Ascending aorta (tissue), 2 donors: ENCODE data around the gene FAM53C. TPM values are rescaled to one million over a fixed set of nuclear protein-coding genes. Genes with fewer than 3 reads are reported as not detected.
A peak's percentile ranks its signal among the peaks of the same experiment; 100 is the strongest.
"Not testable (repeated sequence)": the region's sequence is repeated elsewhere in the genome, so short reads cannot be mapped to it uniquely, and the experiment has no call there.

Experiments used
- DNase-seq, 2 donors: peaks; one replicate each; pipeline ENCODE4 v3.0.0-alpha.2; 2019; ENCODE audit warnings: low spot score in 2 of 2
- H3K27ac ChIP-seq, 2 donors: fragments of 200-600 bp; sonication (generic); one replicate each; pipeline ENCODE4 v1.5.1; 2016 to 2017; ENCODE audit warnings: mild to moderate bottlenecking in 1 of 2
- H3K27me3 ChIP-seq: fragments of 200-600 bp; sonication (generic); one replicate; pipeline ENCODE4 v1.5.1; 2017
- H3K36me3 ChIP-seq, 2 donors: fragments of 200-600 bp; sonication (generic); one replicate each; pipeline ENCODE4 v1.5.1; 2016
- H3K4me1 ChIP-seq, 2 donors: fragments of 200-600 bp; sonication (generic); one replicate each; pipeline ENCODE4 v1.5.1; 2016 to 2017; ENCODE audit warnings: mild to moderate bottlenecking in 1 of 2
- H3K4me3 ChIP-seq, 2 donors: fragments of 200-600 bp; sonication (generic); one replicate each; pipeline ENCODE4 v1.5.1; 2016 to 2017; ENCODE audit warnings: mild to moderate bottlenecking in 1 of 2
- H3K9me3 ChIP-seq, 2 donors: fragments of 200-600 bp; sonication (generic); one replicate each; pipeline ENCODE4 v1.5.1; 2016
- CTCF ChIP-seq, 3 experiments: fragments of 200-600 bp in 2 of 3; fragments of 450-650 bp in 1 of 3; sonication (generic) in 2 of 3; IDR thresholded peaks; one replicate each; pipeline ENCODE4 v1.5.1; 2016 to 2019; ENCODE audit warnings: antibody characterized with exemption in 3 of 3, mild to moderate bottlenecking in 1 of 3, moderate library complexity in 1 of 3
- intact Hi-C: fragments of 100-400 bp; cut with DNase I; formaldehyde crosslinking; loops from one replicate; pipeline ENCODE4 v1.15.1; 2023
- total RNA-seq: library from RNA; depleted of rRNA; stranded (reverse); fragments of >200 nt; gene quantifications from one replicate; pipeline ENCODE4 v1.1.0, GENCODE V29; 2016

The FAM53C gene
- total RNA-seq, 1 donor from 2014 or later, result 40.0 TPM

- H3K27ac ChIP-seq, result no peak overlapping the region
- DNase-seq, result no peak
- intact Hi-C loops, result no loop called here
- no peaks in the 10 kb centered on the region for H3K9me3 ChIP-seq
- no peaks in the 10 kb centered on the region for H3K4me1 ChIP-seq
- TF ChIP-seq CTCF (IDR thresholded peaks at IDR 0.05), result no peak
- H3K4me3 ChIP-seq, result no peak overlapping the region
- no peaks in the 10 kb centered on the region for H3K36me3 ChIP-seq
- no peaks in the 10 kb centered on the region for H3K27me3 ChIP-seq
These were observed 21.7 kb upstream of the FAM53C start for GRCh38 chr5:138316355-138316754.

GRCh38 chr5:138318211-138318610 is 19.9 kb upstream of the FAM53C start:
- H3K4me1 ChIP-seq, H3K9me3 ChIP-seq, H3K4me3 ChIP-seq, H3K27me3 ChIP-seq, intact Hi-C loops, DNase-seq, H3K27ac ChIP-seq, H3K36me3 ChIP-seq: not testable (repeated sequence)

GRCh38 chr5:138330813-138331448 is 7.1 kb upstream of the FAM53C start:
- no peaks in the 10 kb centered on the region for H3K27me3 ChIP-seq
- peak overlapping the region; percentile 35 to 61 for H3K4me3 ChIP-seq

GRCh38 chr5:138331449-138332368 is 6.4 kb upstream of the FAM53C start, which contains the start of gene CDC25C:
Gene CDC25C (minus strand): TSS chr5:138331804. CDS start chr5:138331180, 624 bp downstream.
- Histone ChIP-seq H3K36me3 (no peaks in the 10 kb centered on the region), H3K9me3 (no peaks in the 10 kb centered on the region), H3K27ac (no peak within 1 kb of the TSS), H3K4me1 (peaks cover 0 to 3% of the 10 kb centered on the region in 2 donors), H3K27me3 (no peaks in the 10 kb centered on the region), H3K4me3 (peak within 1 kb of the TSS; percentile 47 to 65)
- peak; percentile 98 to 99 for DNase-seq
- intact Hi-C loops, result loop anchor here (2.0 to 10.0 kb wide), 3 partner anchors 154 to 707 kb away; partner anchors contain the start of genes BRD8, FAM13B and KIF20A
- no peak for TF ChIP-seq CTCF (IDR thresholded peaks at IDR 0.05)

More at GRCh38 chr5:138330813-138331448, 7.1 kb upstream of the FAM53C start:
- TF ChIP-seq CTCF (IDR thresholded peaks at IDR 0.05), result no peak
- DNase-seq, result no peak
- Histone ChIP-seq H3K36me3 (no peaks in the 10 kb centered on the region), H3K4me1 (peaks cover 0 to 3% of the 10 kb centered on the region in 2 donors), H3K27ac (no peak overlapping the region), H3K9me3 (no peaks in the 10 kb centered on the region)
- intact Hi-C loops, result loop anchor here (5.0 to 10.0 kb wide), 2 partner anchors 154 to 706 kb away; partner anchors contain the start of genes BRD8 and KIF20A

- Histone ChIP-seq H3K4me3 (no peak overlapping the region), H3K36me3 (no peaks in the 10 kb centered on the region), H3K27me3 (no peaks in the 10 kb centered on the region), H3K4me1 (peaks cover 0 to 11% of the 10 kb centered on the region in 2 donors), H3K27ac (no peak overlapping the region), H3K9me3 (no peaks in the 10 kb centered on the region)
- DNase-seq, result no peak
- TF ChIP-seq CTCF (IDR thresholded peaks at IDR 0.05), result no peak
- intact Hi-C loops, result loop anchor here (5.0 to 10.0 kb wide), 3 partner anchors 123 to 710 kb away; partner anchors contain the start of genes BRD8, CDC23 and KIF20A
These were observed 3.1 kb upstream of the FAM53C start for GRCh38 chr5:138334867-138335447.
